GM12864 (cell line): ENCODE measurements around the gene SLC25A48.

Experiments used
- DNase-seq: peaks from one replicate; pipeline ENCODE4 v3.0.0-alpha.2; 2011; ENCODE audit warnings: low read depth
- H3K4me3 ChIP-seq: 2 replicates; pipeline ENCODE4 v1.5.1; 2011; ENCODE audit warnings: mild to moderate bottlenecking, low read depth, low read length, control low read depth
- CTCF ChIP-seq: IDR thresholded peaks from 2 replicates; pipeline ENCODE4 v1.5.1; 2011; ENCODE audit warnings: low read depth, mild to moderate bottlenecking, moderate library complexity, low read length, control low read depth, inconsistent platforms; ENCODE audit errors: missing control alignments

The SLC25A48 gene

GRCh38 chr5:135880801-135881200 is 46.3 kb downstream of the SLC25A48 start:
- no peak for DNase-seq
- TF ChIP-seq CTCF, result no peak

GRCh38 chr5:135881244-135881643 is 46.8 kb downstream of the SLC25A48 start:
- no peak for TF ChIP-seq CTCF
- H3K4me3 ChIP-seq, result no peak overlapping the region
- no peak for DNase-seq

More at GRCh38 chr5:135880801-135881200, 46.3 kb downstream of the SLC25A48 start:
- H3K4me3 ChIP-seq, result no peak overlapping the region

- no peak overlapping the region for H3K4me3 ChIP-seq
- no peak for TF ChIP-seq CTCF
- no peak for DNase-seq
Observed at GRCh38 chr5:135881819-135882218, 47.4 kb downstream of the SLC25A48 start.

GRCh38 chr5:135883026-135883425 is 48.6 kb downstream of the SLC25A48 start:
- TF ChIP-seq CTCF, result no peak
- H3K4me3 ChIP-seq, result no peak overlapping the region
- no peak for DNase-seq

GRCh38 chr5:135883441-135883840 is 49.0 kb downstream of the SLC25A48 start:
- no peak for DNase-seq
- TF ChIP-seq CTCF, result peak; percentile 49
- no peak overlapping the region for H3K4me3 ChIP-seq

GRCh38 chr5:135885031-135885430 is 50.6 kb downstream of the SLC25A48 start:
- no peak for TF ChIP-seq CTCF
- no peak for DNase-seq
- H3K4me3 ChIP-seq, result no peak overlapping the region

GRCh38 chr5:135886136-135886535 is 51.7 kb downstream of the SLC25A48 start:
- no peak for DNase-seq
- H3K4me3 ChIP-seq, result no peak overlapping the region
- no peak for TF ChIP-seq CTCF
